ENCODE results near the gene GDE1. TPM values are rescaled to one million over a fixed set of nuclear protein-coding genes. Genes with fewer than 3 reads are reported as not detected.

GDE1 gene
- total RNA-seq, 2 donors from 2014 or later = 49.9 to 56.5 TPM

DNA sequence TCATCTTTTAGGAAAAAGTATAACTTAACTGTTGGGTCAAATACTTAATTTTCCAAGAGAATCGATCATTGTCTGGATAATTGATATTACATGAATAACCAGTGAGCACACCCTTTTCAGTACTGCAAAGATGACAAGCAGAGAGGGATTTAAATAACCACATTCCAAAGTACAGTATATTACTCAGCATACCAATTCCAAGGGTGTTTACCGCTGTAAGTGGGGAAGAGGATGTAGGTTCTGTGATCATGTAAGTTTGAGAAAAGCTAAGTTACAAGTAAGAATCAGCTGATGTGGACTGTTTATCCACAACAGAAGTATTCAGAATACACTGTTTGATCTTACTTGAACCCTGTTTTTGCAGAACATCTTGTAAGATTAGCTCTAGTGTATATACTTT, 6.1 kb downstream of the GDE1 start:
- Mint-ChIP-seq H3K27me3 (ENCODE audit: insufficient read depth) (no peaks in the 10 kb centered on the region), H3K4me3 (no peak overlapping the region), H3K9me3 (peaks cover 2% of the 10 kb centered on the region), H3K4me1 (peaks cover 5% of the 10 kb centered on the region), H3K27ac (no peak overlapping the region), H3K36me3 (ENCODE audit: low read depth) (peaks cover 59% of the 10 kb centered on the region)
- H3K4me3 ChIP-seq (ENCODE audit: low read length) = no peak overlapping the region
- no peaks in the 10 kb centered on the region for H3K27me3 ChIP-seq (ENCODE audit: control insufficient read depth, insufficient read depth, low read length, poor library complexity, severe bottlenecking)
- WGBS, 2 experiments (ENCODE audit: insufficient coverage in 1 of 2, insufficient read length in 1 of 2) = 90 to 100% methylated on average over 1 to 2 of the region's 2 CpGs
- DNase-seq = no peak
- H3K27ac ChIP-seq (ENCODE audit: low read depth, low read length) = no peak overlapping the region
- no peaks in the 10 kb centered on the region for H3K4me1 ChIP-seq (ENCODE audit: control insufficient read depth, insufficient read depth, low read length)
- no peak overlapping the region for H3K9ac ChIP-seq (ENCODE audit: extremely low read depth, low read length, poor library complexity, severe bottlenecking)
- H3K9me3 ChIP-seq (ENCODE audit: control insufficient read depth, low read length) = no peaks in the 10 kb centered on the region
- TF ChIP-seq, protein P1, sequence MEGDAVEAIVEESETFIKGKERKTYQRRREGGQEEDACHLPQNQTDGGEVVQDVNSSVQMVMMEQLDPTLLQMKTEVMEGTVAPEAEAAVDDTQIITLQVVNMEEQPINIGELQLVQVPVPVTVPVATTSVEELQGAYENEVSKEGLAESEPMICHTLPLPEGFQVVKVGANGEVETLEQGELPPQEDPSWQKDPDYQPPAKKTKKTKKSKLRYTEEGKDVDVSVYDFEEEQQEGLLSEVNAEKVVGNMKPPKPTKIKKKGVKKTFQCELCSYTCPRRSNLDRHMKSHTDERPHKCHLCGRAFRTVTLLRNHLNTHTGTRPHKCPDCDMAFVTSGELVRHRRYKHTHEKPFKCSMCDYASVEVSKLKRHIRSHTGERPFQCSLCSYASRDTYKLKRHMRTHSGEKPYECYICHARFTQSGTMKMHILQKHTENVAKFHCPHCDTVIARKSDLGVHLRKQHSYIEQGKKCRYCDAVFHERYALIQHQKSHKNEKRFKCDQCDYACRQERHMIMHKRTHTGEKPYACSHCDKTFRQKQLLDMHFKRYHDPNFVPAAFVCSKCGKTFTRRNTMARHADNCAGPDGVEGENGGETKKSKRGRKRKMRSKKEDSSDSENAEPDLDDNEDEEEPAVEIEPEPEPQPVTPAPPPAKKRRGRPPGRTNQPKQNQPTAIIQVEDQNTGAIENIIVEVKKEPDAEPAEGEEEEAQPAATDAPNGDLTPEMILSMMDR (conservative IDR thresholded peaks at IDR 0.05) = no peak
- H3K36me3 ChIP-seq (ENCODE audit: control insufficient read depth, insufficient read depth, low read length) = peaks cover 73% of the 10 kb centered on the region

- Mint-ChIP-seq H3K27me3 (ENCODE audit: insufficient read depth) (no peaks in the 10 kb centered on the region), H3K4me3 (no peak overlapping the region), H3K4me1 (peaks cover 1% of the 10 kb centered on the region), H3K27ac (no peak overlapping the region), H3K9me3 (peaks cover 2% of the 10 kb centered on the region), H3K36me3 (ENCODE audit: low read depth) (peaks cover 69% of the 10 kb centered on the region)
- H3K9me3 ChIP-seq (ENCODE audit: control insufficient read depth, low read length) = no peaks in the 10 kb centered on the region
- H3K36me3 ChIP-seq (ENCODE audit: control insufficient read depth, insufficient read depth, low read length) = peaks cover 90% of the 10 kb centered on the region
- TF ChIP-seq, protein P1 (conservative IDR thresholded peaks at IDR 0.05) = no peak
- H3K4me1 ChIP-seq (ENCODE audit: control insufficient read depth, insufficient read depth, low read length) = no peaks in the 10 kb centered on the region
- H3K27me3 ChIP-seq (ENCODE audit: control insufficient read depth, insufficient read depth, low read length, poor library complexity, severe bottlenecking) = no peaks in the 10 kb centered on the region
- 84 to 100% methylated on average over 1 to 3 of the region's 4 CpGs for WGBS, 2 experiments (ENCODE audit: insufficient coverage in 1 of 2, insufficient read length in 1 of 2)
- no peak overlapping the region for H3K27ac ChIP-seq (ENCODE audit: low read depth, low read length)
- H3K4me3 ChIP-seq (ENCODE audit: low read length) = no peak overlapping the region
- DNase-seq = no peak
- H3K9ac ChIP-seq (ENCODE audit: extremely low read depth, low read length, poor library complexity, severe bottlenecking) = no peak overlapping the region
These were observed 8.4 kb downstream of the GDE1 start for GRCh38 chr16:19513377-19514053.

DNA sequence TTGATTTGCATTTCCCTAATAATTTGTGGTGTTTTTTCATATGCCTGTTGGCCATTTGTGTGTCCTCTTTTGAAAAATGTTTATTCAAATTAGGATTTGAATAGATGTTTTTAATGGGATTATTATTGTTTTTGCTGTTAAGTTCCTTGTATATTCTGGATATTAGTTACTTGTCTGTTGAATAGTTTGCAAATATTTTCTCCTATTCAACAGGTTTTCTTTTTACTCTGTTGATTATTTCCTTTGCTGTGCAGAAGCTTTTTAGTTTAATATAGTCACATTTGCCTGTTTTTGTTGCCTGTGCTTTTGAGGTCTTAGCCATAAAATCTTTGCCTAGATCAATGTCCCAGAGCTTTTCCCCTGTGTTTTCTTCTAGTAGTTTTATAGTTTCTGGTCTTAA, 9.6 kb downstream of the GDE1 start:
- peaks cover 95% of the 10 kb centered on the region for H3K36me3 ChIP-seq (ENCODE audit: control insufficient read depth, insufficient read depth, low read length)
- no peaks in the 10 kb centered on the region for H3K9me3 ChIP-seq (ENCODE audit: control insufficient read depth, low read length)
- peaks cover 2% of the 10 kb centered on the region for H3K9me3 Mint-ChIP-seq
- H3K9ac ChIP-seq (ENCODE audit: extremely low read depth, low read length, poor library complexity, severe bottlenecking) = no peak overlapping the region
- TF ChIP-seq, protein P1 (conservative IDR thresholded peaks at IDR 0.05) = no peak
- no peak overlapping the region for H3K4me3 Mint-ChIP-seq
- no peak overlapping the region for H3K27ac ChIP-seq (ENCODE audit: low read depth, low read length)
- no peaks in the 10 kb centered on the region for H3K27me3 Mint-ChIP-seq (ENCODE audit: insufficient read depth)
- H3K27me3 ChIP-seq (ENCODE audit: control insufficient read depth, insufficient read depth, low read length, poor library complexity, severe bottlenecking) = no peaks in the 10 kb centered on the region
- no peak for DNase-seq
- no peak overlapping the region for H3K27ac Mint-ChIP-seq
- no peak overlapping the region for H3K4me3 ChIP-seq (ENCODE audit: low read length)
- H3K4me1 Mint-ChIP-seq = no peaks in the 10 kb centered on the region
- H3K36me3 Mint-ChIP-seq (ENCODE audit: low read depth) = peaks cover 72% of the 10 kb centered on the region
- no peaks in the 10 kb centered on the region for H3K4me1 ChIP-seq (ENCODE audit: control insufficient read depth, insufficient read depth, low read length)
